ENCODE results near the gene ZC3H12A.

The ZC3H12A gene

DNA sequence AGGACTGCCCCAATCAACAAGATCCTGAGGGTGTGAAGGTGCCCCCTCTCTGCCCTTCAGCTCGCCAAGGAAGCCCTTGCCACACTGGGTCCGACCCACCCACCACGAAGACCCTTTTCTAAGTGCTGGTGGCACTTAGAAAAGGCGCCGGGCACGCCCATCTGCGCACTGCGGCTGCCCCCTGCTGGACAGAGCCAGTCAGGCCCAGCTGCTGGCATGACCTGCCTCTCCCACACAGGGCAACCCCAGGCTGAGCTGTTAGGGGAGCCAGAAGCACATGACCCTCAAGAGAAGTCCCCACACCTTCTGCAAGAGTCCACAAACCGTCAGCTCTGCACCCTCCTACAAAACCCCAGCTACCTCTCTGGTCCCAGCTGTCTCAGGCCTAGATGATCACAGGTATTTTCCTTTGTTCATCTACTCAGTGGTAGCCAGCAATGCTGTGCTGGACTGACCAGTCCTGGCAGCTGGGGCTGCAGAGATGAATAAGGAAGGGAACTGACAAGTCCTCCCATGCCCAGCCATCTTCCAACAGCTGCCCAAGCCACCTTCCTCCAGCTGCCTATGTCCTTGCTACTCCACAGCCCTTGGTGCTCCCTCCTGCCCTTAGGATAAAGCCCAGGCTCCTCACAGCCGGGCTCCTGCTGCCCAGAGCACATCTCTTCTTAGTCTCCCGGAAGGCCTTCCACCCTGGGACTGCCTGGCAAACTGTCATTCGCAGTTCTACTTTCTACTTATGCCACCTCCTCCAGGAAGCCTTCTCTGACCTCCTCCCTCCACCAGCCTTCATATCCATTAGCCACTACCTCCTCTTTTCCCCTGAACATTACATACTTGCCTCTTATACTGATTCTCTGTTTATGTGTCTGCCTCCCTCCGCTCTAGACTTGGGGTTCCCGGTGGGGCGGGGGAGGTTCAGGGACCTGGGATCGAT is 39.8 kb upstream of the ZC3H12A start:
- DNase-seq (ENCODE audit: extremely low spot score) = peak; percentile 87
- CTCF ChIA-PET = interaction anchor here (0.6 to 3.7 kb wide), 38 partner anchors 10 to 918 kb away, joined by 3 to 22 read pairs (median 4); no protein-coding TSS in a partner anchor
- TF ChIP-seq, protein P1, sequence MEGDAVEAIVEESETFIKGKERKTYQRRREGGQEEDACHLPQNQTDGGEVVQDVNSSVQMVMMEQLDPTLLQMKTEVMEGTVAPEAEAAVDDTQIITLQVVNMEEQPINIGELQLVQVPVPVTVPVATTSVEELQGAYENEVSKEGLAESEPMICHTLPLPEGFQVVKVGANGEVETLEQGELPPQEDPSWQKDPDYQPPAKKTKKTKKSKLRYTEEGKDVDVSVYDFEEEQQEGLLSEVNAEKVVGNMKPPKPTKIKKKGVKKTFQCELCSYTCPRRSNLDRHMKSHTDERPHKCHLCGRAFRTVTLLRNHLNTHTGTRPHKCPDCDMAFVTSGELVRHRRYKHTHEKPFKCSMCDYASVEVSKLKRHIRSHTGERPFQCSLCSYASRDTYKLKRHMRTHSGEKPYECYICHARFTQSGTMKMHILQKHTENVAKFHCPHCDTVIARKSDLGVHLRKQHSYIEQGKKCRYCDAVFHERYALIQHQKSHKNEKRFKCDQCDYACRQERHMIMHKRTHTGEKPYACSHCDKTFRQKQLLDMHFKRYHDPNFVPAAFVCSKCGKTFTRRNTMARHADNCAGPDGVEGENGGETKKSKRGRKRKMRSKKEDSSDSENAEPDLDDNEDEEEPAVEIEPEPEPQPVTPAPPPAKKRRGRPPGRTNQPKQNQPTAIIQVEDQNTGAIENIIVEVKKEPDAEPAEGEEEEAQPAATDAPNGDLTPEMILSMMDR (IDR thresholded peaks at IDR 0.05; ENCODE audit: control extremely low read depth, extremely low read depth, low read depth, missing control alignments) = peak; percentile 99
- POLR2A ChIA-PET = no interaction called here

DNA sequence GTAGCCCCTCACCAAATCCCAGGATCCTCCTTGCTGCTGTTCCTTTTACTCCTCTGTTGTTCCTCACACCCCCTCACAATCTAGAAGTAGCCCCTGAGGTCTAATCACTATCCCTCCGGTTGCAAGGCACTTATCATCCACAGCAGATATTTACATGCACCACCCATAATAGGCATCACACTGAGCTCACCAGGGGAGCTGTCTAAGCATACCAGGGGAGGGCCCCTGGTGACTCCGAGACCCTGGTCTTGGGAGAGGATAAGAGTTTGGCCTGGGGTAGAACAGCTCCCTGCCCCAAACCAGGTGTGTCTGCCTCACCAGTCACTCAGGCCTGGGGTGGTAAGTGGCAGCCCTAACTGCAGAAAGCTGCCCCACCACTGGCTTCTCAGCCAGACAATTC is 37.3 kb upstream of the ZC3H12A start:
- CTCF ChIA-PET = interaction anchor here (1.0 to 3.7 kb wide), 7 partner anchors 10 to 921 kb away, joined by 3 to 22 read pairs (median 6); partner anchors contain the start of gene MEAF6
- TF ChIP-seq, protein P1 (IDR thresholded peaks at IDR 0.05; ENCODE audit: control extremely low read depth, extremely low read depth, low read depth, missing control alignments) = no peak
- POLR2A ChIA-PET = no interaction called here
- DNase-seq (ENCODE audit: extremely low spot score) = no peak

DNA sequence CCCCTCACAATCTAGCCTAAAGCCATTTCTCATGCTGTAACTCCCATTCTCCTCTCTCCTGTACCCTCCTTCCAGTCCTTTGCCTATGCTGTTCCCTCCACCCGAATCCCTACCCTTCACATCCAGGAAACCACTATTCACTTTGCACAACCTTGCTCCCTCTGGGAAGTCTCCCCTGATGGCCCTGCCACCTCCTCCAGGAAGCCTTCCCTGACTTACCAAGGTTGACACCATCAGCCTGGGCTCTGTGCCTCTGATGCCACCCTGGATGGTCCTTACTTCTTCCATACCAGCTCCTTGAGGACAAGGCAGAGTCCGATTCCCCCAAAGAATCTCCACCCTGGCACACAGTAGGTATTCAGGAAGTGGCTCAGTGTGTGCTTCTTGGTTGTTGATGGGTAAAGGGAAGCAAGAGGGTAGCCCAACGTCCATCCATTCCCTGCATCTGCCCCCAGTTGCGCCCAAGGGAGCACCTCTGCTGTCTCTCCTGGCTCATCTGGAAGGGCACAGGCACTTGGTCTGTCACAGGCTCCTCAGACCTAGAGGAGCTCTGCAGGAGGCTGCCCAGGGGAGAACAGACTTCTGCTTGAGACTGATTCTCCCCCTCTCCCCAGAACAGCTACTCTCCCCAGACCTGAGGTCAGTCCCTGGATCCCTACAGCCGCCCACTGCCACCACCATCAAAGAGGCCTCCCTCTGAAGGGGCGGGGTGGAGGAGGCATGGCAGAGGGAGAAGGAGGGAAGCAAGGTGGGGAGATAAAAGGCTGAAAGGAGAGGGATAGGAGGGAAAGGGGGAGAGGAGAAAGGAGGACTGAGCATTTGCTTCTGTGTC is 36.1 kb upstream of the ZC3H12A start:
- TF ChIP-seq, protein P1 (IDR thresholded peaks at IDR 0.05; ENCODE audit: control extremely low read depth, extremely low read depth, low read depth, missing control alignments) = no peak
- CTCF ChIA-PET = interaction anchor here (1.7 to 3.2 kb wide), 4 partner anchors 14 to 862 kb away, joined by 4 to 9 read pairs (median 6); partner anchors contain the start of gene MEAF6
- POLR2A ChIA-PET = no interaction called here
- no peak for DNase-seq (ENCODE audit: extremely low spot score)

DNA sequence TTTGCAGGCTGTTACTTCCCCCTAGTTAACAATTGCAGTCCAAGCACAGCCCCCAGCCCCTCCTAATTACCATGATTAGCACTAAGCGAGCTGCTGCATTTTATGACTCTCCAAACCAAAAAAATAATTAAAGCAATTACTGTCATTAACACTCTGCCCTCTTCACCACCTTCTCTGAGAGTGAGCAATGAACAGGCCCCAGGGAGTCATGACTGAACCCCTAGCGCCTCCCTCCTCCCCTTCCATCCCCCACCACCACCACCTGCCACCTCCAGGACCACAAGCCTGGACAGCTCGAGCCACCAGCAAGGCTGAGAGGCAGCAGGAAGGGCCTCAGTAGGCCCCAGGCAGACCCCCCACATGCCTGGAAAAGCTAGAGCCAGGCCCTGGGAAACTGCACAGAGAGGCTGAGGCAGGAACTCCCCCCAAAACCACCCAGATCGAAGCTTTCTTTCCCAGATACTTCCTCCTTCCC is 35.5 kb upstream of the ZC3H12A start:
- ChIA-PET CTCF (interaction anchor here (3.2 kb wide), 1 partner anchor 48 kb away, joined by 9 read pairs; no protein-coding TSS in a partner anchor), POLR2A (no interaction called here)
- TF ChIP-seq, protein P1 (IDR thresholded peaks at IDR 0.05; ENCODE audit: control extremely low read depth, extremely low read depth, low read depth, missing control alignments) = no peak
- no peak for DNase-seq (ENCODE audit: extremely low spot score)

DNA sequence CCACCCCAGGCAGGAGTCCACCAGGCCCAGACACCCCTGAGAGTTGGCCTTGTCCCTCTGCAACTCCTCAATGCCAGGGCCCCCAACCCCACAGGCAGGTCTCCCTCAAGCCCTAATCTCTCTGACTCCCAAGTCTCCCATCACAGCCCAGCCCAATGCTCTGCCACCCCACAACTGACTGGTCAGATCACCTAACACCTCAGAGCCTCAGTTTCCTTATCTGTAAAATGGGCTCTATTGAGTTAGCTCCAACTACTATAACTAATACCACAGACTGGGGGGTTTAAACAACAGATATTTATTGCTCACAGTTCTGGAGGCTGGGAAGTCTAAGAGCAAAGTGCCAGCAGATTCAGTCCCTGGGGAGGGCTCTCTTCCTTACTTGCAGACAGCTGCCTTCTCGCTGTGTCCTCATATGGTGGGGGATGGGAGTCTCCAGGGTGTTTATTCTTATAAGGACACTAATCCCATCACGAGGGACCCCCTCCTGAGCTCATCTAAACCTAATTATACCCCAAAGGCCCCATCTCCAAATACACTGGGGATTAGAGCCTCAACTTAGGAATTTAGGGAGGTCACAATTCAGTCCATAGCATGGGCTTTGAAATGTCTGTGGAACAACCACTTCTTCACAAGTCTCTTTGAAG is 34.9 kb upstream of the ZC3H12A start:
- POLR2A ChIA-PET = no interaction called here
- CTCF ChIA-PET = no interaction called here
- TF ChIP-seq, protein P1 (IDR thresholded peaks at IDR 0.05; ENCODE audit: control extremely low read depth, extremely low read depth, low read depth, missing control alignments) = no peak
- DNase-seq (ENCODE audit: extremely low spot score) = no peak

DNA sequence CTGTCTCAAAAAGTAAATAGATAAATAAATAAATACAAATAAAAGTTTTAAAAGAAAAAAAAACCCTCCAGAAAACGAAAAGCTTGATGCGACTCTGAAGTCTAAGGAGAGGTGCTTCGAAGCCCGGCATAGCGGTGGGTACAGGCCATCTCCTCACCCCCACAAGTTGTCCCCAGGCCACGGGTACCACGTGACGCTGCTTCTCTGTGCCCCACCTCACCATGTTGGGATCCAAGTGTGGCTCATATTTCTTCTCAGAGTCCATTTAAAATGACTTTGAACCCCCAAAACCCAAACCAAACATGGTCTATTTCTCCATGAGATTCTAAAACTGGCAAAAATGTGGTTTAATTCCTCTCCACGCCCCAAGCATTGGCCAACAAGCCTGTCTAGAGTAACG is 32.9 kb upstream of the ZC3H12A start:
- no peak for DNase-seq (ENCODE audit: extremely low spot score)
- CTCF ChIA-PET = no interaction called here
- TF ChIP-seq, protein P1 (IDR thresholded peaks at IDR 0.05; ENCODE audit: control extremely low read depth, extremely low read depth, low read depth, missing control alignments) = no peak
- POLR2A ChIA-PET = no interaction called here
